OCI-LY7 (cell line): Measurements from ENCODE around the gene KSR1. TPM values are rescaled to one million over a fixed set of nuclear protein-coding genes. Genes with fewer than 3 reads are reported as not detected.

Experiments used
- BruUV-seq: library from RNA; stranded (reverse); fragments of 400-500 nt; replicated peaks from 2 replicates; lab custom pipeline; 2021; lab: Mats Ljungman, UMichigan
- CTCF ChIA-PET: fragments of 300-600 bp; sonication (Branson Sonifier 250); formaldehyde crosslinking; loops from one replicate; lab custom pipeline; 2022; ENCODE audit warnings: antibody characterized with exemption; ENCODE audit not compliant: unreplicated experiment; lab: Charles Lee
- POLR2A ChIA-PET: fragments of 300-600 bp; sonication (Branson Sonifier 250); formaldehyde crosslinking; loops from one replicate; lab custom pipeline; 2022; ENCODE audit warnings: antibody characterized with exemption; lab: Charles Lee
- DNase-seq: peaks from one replicate; pipeline ENCODE4 v3.0.0-alpha.2; 2015; ENCODE audit warnings: low spot score
- H2AFZ ChIP-seq: fragments of 200-600 bp; sonication (generic), shearing (Covaris generic); 2 replicates; pipeline ENCODE4 v1.6.1; 2014; ENCODE audit warnings: mild to moderate bottlenecking, antibody characterized with exemption, low read length, moderate library complexity
- H3K27ac ChIP-seq: fragments of 200-600 bp; sonication (generic); 2 replicates; pipeline ENCODE4 v1.5.1; 2014; ENCODE audit warnings: mixed run types, low read depth, mild to moderate bottlenecking, moderate library complexity, low read length, inconsistent platforms; ENCODE audit not compliant: poor library complexity, severe bottlenecking
- H3K36me3 ChIP-seq: fragments of 200-600 bp; sonication (generic); 2 replicates; pipeline ENCODE4 v1.6.1; 2014; ENCODE audit warnings: mild to moderate bottlenecking, antibody characterized with exemption, low read length, moderate library complexity, mixed read lengths; ENCODE audit not compliant: insufficient read depth
- H3K4me1 ChIP-seq: fragments of 200-600 bp; sonication (generic); 2 replicates; pipeline ENCODE4 v1.5.1; 2014; ENCODE audit warnings: mild to moderate bottlenecking, low read length; ENCODE audit not compliant: insufficient read depth, poor library complexity, severe bottlenecking
- H3K4me2 ChIP-seq: fragments of 200-600 bp; sonication (generic); 2 replicates; pipeline ENCODE4 v1.6.1; 2014; ENCODE audit warnings: mild to moderate bottlenecking, low read length
- H3K4me3 ChIP-seq: fragments of 200-600 bp; sonication (generic); 2 replicates; pipeline ENCODE4 v1.5.1; 2014; ENCODE audit warnings: mild to moderate bottlenecking, low read depth, low read length; ENCODE audit not compliant: poor library complexity, severe bottlenecking
- H3K79me2 ChIP-seq: fragments of 200-600 bp; sonication (generic); 2 replicates; pipeline ENCODE4 v1.6.1; 2016; ENCODE audit warnings: low read depth, mild to moderate bottlenecking, low read length, moderate library complexity, mixed read lengths; ENCODE audit not compliant: insufficient read depth
- H3K9me2 ChIP-seq: fragments of 200-600 bp; sonication (generic); 2 replicates; pipeline ENCODE4 v1.6.1; 2016; ENCODE audit warnings: mild to moderate bottlenecking, low read length, mixed read lengths; ENCODE audit not compliant: insufficient read depth
- H3K9me3 ChIP-seq: fragments of 200-600 bp; sonication (generic); 2 replicates; pipeline ENCODE4 v1.6.1; 2014; ENCODE audit warnings: mild to moderate bottlenecking, mixed run types, low read length, mixed read lengths
- H4K20me1 ChIP-seq: fragments of 200-600 bp; sonication (generic); 2 replicates; pipeline ENCODE4 v1.6.1; 2014; ENCODE audit warnings: mild to moderate bottlenecking, antibody characterized with exemption, low read length, moderate library complexity, mixed read lengths; ENCODE audit not compliant: insufficient read depth
- CTCF ChIP-seq: fragments of 200-600 bp; sonication (generic); conservative IDR thresholded peaks from 2 replicates; pipeline ENCODE4 v1.5.1; 2014; ENCODE audit warnings: mild to moderate bottlenecking, antibody characterized with exemption, low read length, moderate library complexity, mixed read lengths
- EZH2phosphoT487 ChIP-seq: fragments of 200-600 bp; sonication (generic); IDR thresholded peaks from 2 replicates; pipeline ENCODE4 v1.6.1; 2018; ENCODE audit warnings: low read depth, borderline replicate concordance, mild to moderate bottlenecking, mixed run types, antibody characterized with exemption, low read length, moderate library complexity, mixed read lengths
- intact Hi-C: fragments of 100-400 bp; cut with micrococcal nuclease; formaldehyde crosslinking; loops from one replicate; pipeline ENCODE4 v1.10.0; 2022; ENCODE audit not compliant: unreplicated experiment
- total RNA-seq, 2 experiments: library from RNA; depleted of rRNA in 1 of 2; stranded (reverse); fragments of >200 nt in 1 of 2; shearing (Covaris generic) in 1 of 2; gene quantifications; 2 replicates each; pipeline ENCODE4 v1.2.3, GENCODE V29; 2014 to 2022

The KSR1 gene
- total RNA-seq, 2 experiments from 2014 or later = 2.2 to 4.1 TPM

DNA sequence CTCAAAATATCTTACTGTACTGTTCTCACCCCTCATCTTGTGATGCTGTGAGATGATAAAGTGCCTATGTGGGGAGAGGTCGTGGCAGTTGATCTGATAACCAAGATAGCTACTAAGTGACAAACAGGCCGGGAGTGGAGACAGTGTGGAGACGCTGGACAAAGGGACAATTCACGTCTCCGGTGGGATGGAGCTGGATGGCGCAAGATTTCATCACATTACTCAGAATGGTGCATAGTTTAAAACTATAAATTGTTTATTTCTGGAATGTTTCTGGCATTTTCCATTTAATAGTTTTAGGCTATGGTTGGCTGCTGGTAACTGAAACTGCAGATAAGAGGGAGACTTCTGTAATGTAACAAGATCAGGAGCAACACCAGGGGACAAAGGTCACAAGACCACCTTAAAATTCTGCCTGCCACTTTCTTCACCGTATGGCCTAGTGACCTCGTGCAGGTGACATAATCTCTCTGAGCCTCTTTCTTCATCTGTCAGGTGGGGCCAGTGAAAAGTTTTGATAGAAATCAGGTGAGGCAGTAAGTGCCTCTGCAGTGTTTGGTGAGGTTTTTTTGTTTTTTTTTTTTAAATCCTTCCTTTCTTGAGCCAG, 120.3 kb downstream of the KSR1 start:
- DNase-seq = no peak
- H3K79me2 ChIP-seq = no peaks in the 10 kb centered on the region
- no peaks in the 10 kb centered on the region for H4K20me1 ChIP-seq
- no peak overlapping the region for H3K4me2 ChIP-seq
- no peaks in the 10 kb centered on the region for H3K9me3 ChIP-seq
- H3K9me2 ChIP-seq = no peaks in the 10 kb centered on the region
- no peak for TF ChIP-seq CTCF
- no peak for TF ChIP-seq EZH2phosphoT487
- no peak overlapping the region for H2AFZ ChIP-seq
- ChIA-PET POLR2A (interaction anchor here (0.9 kb wide), 1 partner anchor 12 kb away, joined by 5 read pairs; no protein-coding TSS in a partner anchor), CTCF (no interaction called here)
- no peaks in the 10 kb centered on the region for H3K4me1 ChIP-seq
- H3K36me3 ChIP-seq = no peaks in the 10 kb centered on the region
- intact Hi-C loops = no loop called here
- no TSS peak for BruUV-seq
- no peak overlapping the region for H3K27ac ChIP-seq
- H3K4me3 ChIP-seq = no peak overlapping the region

GRCh38 chr17:27577121-27577761, 121.0 kb downstream of the KSR1 start:
- TF ChIP-seq EZH2phosphoT487 (no peak), CTCF (no peak)
- no peaks in the 10 kb centered on the region for H3K4me1 ChIP-seq
- ChIA-PET CTCF (interaction anchor here (1.0 kb wide), 1 partner anchor 23 kb away, joined by 4 read pairs; no protein-coding TSS in a partner anchor), POLR2A (interaction anchor here (0.9 kb wide), 1 partner anchor 12 kb away, joined by 5 read pairs; no protein-coding TSS in a partner anchor)
- no peak overlapping the region for H2AFZ ChIP-seq
- H3K36me3 ChIP-seq = no peaks in the 10 kb centered on the region
- no peak overlapping the region for H3K4me2 ChIP-seq
- H3K9me2 ChIP-seq = no peaks in the 10 kb centered on the region
- no peaks in the 10 kb centered on the region for H4K20me1 ChIP-seq
- no peak overlapping the region for H3K4me3 ChIP-seq
- H3K27ac ChIP-seq = no peak overlapping the region
- intact Hi-C loops = no loop called here
- H3K79me2 ChIP-seq = no peaks in the 10 kb centered on the region
- H3K9me3 ChIP-seq = no peaks in the 10 kb centered on the region
- DNase-seq = no peak
- BruUV-seq = no TSS peak
